ENCODE data around the gene SGO2.

DNA sequence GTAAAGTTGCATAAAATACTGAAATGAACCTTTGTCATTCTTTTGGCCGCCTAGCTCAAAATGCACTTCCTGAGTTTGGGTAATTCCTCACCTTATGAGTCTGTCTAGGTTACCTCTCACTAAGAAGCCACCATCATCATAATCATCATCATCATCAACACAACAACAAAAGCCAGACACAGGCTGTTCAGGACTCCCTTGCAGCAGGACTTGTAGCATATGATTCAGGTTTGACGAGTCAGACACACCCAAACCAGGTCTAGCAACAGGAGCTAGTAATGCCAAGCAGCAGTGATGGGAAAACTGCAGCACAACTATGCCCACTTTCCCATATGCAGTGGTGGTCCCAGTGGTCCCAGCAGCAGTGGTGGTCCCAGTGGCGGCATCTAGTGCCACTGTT lies 2.8 kb upstream of the SGO2 start:
- TF ChIP-seq EZH2phosphoT487 (conservative IDR thresholded peaks at IDR 0.05; ENCODE audit: low read length) = no peak
- TF ChIP-seq CTCF (IDR thresholded peaks at IDR 0.05; ENCODE audit: insufficient read depth, low read length, poor library complexity, severe bottlenecking) = no peak

Measured in SU-DHL-6 (cell line).